Activated CD4-positive, alpha-beta T cell treated with anti-CD3 and anti-CD28 coated beads, Interleukin-2, amount 10 ng/mL, durations not matched to agents 24 days and 14 days (primary cell): ENCODE results near the gene RASGRF1. TPM values are rescaled to one million over a fixed set of nuclear protein-coding genes. Genes with fewer than 3 reads are reported as not detected.

Experiments
- DNase-seq: peaks from one replicate; pipeline ENCODE4 v3.0.0; 2022
- H3K27ac Mint-ChIP-seq: one replicate; pipeline ENCODE4 v1.8.0; 2022; ENCODE audit warnings: mild to moderate bottlenecking, mixed read lengths
- H3K27me3 Mint-ChIP-seq: one replicate; pipeline ENCODE4 v1.8.0; 2022; ENCODE audit warnings: mixed read lengths
- H3K36me3 Mint-ChIP-seq: one replicate; pipeline ENCODE4 v1.8.0; 2022; ENCODE audit warnings: low read depth, mild to moderate bottlenecking, mixed read lengths
- H3K4me1 Mint-ChIP-seq: one replicate; pipeline ENCODE4 v1.8.0; 2021; ENCODE audit warnings: mixed read lengths
- H3K4me3 Mint-ChIP-seq: one replicate; pipeline ENCODE4 v1.8.0; 2022; ENCODE audit warnings: mild to moderate bottlenecking, moderate library complexity, mixed read lengths
- H3K9me3 Mint-ChIP-seq: one replicate; pipeline ENCODE4 v1.8.0; 2021; ENCODE audit warnings: mixed read lengths
- intact Hi-C: fragments of 100-400 bp; cut with micrococcal nuclease; formaldehyde crosslinking; loops from one replicate; pipeline ENCODE4 v1.15.1; 2023
- total RNA-seq: library from RNA; stranded (reverse); gene quantifications from 2 replicates; pipeline ENCODE4 v1.2.3, GENCODE V29; 2022

Gene RASGRF1
- total RNA-seq, 1 donor from 2014 or later: not detected

DNA sequence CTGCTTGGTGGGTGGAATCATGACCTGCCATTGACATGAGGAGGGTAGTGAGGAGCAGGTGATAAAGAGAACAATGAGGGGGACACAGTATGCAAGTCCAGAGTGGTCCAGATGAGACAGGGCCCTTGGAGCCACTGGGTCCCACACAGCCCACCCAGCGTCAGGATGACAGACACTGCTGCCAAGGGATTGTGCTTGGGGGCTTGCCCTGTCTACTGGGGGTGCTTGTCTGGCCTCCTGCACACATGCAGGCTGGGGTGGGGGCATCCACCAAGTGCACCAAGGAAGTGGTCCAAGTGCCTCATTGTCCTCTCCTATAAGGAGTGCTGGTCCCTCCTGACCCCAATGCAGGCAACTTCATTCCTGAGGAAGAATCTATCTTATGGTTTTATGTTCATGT lies 106.5 kb downstream of the RASGRF1 start:
- Mint-ChIP-seq H3K9me3 (no peaks in the 10 kb centered on the region), H3K4me3 (no peak overlapping the region), H3K36me3 (no peaks in the 10 kb centered on the region), H3K27ac (no peak overlapping the region), H3K27me3 (peaks cover 6% of the 10 kb centered on the region), H3K4me1 (peaks cover 9% of the 10 kb centered on the region)
- no peak for DNase-seq
- intact Hi-C loops: no loop called here

DNA sequence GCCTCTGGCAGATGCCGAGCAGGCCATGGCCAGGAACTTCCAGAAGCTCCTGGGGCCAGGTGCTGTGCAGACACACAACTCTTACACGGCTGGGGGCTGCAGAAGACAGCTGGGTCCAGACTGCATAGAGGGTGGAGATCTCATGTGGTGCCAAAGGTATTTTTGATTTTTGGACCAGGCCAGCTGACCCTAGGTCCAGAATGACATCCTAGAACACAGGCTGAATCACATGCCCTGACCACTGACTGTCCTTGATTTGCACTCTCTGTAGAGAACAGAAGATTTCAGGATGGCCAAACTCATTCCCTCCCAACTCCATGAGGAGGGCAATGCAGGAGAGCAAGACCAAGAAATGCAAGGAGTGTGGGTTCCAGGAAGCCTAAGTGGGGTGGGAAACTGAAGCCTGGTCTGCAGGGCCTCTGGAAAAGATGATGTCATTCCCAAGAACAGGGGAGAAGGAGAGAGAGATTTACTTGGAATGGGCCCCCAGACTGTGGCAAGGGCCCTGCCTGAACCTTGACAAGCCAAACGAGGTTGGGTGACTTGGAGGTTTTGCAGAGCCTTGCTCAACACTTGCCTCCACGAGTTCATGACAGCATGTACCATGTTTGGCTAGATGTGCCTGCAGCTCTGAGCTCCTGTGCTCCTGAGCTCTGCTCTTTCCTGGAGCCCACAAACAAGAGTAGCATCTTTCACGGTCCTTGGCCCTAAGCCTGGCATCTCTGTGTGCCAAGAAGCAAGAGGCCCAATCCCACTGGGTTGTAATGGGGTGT lies 107.2 kb downstream of the RASGRF1 start:
- no peak overlapping the region for H3K27ac Mint-ChIP-seq
- no peaks in the 10 kb centered on the region for H3K36me3 Mint-ChIP-seq
- H3K4me3 Mint-ChIP-seq: no peak overlapping the region
- intact Hi-C loops: no loop called here
- H3K9me3 Mint-ChIP-seq: no peaks in the 10 kb centered on the region
- H3K27me3 Mint-ChIP-seq: peaks cover 5% of the 10 kb centered on the region
- no peak for DNase-seq
- peaks cover 6% of the 10 kb centered on the region for H3K4me1 Mint-ChIP-seq

DNA sequence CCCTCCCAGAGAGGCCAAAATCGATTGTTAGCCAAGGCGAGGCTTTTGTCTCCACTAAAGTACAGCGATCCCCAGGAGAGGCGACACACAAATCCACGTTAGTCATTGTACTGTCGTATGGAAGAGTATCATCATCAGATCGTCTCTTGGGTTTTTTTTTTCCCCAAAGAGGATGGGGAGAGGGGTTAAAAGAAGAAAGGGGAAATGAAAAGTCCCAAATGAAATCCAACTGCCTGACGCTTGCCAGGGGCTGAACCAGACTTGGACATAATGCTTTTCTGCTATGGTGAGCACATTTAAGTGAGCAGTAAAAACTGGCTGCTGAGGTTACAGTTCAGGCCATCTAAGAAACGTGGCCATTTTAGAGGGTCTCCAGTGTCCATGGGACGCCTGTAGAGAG lies 107.8 kb downstream of the RASGRF1 start:
- intact Hi-C loops: no loop called here
- Mint-ChIP-seq H3K27me3 (peaks cover 5% of the 10 kb centered on the region), H3K36me3 (no peaks in the 10 kb centered on the region), H3K4me1 (peaks cover 7% of the 10 kb centered on the region), H3K27ac (no peak overlapping the region), H3K9me3 (no peaks in the 10 kb centered on the region), H3K4me3 (no peak overlapping the region)
- DNase-seq: no peak

DNA sequence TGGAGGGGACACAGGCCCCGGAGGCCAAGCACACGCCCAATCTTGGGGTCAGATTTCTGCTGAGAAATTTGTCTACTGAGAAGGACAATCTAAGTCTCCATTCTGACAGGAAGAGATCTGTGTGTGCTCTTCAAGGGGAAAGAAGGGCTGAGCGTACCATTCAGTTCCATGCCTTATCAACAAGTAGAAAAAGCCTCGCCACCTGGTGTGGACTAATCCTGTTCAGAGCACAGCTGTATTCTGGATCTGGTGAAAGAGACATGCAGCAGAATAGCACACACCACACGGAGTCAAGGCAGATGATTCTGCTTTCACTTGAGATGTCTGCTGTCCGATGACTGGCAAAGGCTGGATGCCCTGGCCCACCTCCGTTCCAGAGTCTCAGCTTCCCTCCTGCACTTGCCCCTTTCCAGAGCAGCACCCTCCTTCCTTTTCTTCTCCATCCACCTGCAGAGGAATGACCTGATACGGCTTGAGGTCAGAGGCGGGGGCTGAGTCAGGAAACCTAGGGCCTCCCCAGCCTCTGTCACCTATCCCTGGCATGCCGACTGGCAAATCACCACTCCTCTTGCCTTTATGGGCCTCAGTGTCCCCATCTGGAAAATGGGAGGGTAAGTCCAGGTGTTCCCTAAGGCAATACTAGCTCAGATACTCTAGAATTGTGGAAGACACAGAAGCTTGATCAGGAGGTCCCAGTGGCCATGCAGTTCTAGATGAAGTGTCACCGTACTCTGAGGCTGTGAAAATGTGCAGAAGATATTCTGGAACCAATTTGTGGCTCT lies 108.9 kb downstream of the RASGRF1 start:
- Mint-ChIP-seq H3K27me3 (peaks cover 5% of the 10 kb centered on the region), H3K27ac (no peak overlapping the region), H3K4me1 (peaks cover 13% of the 10 kb centered on the region), H3K9me3 (no peaks in the 10 kb centered on the region), H3K4me3 (no peak overlapping the region), H3K36me3 (no peaks in the 10 kb centered on the region)
- intact Hi-C loops: no loop called here
- no peak for DNase-seq

DNA sequence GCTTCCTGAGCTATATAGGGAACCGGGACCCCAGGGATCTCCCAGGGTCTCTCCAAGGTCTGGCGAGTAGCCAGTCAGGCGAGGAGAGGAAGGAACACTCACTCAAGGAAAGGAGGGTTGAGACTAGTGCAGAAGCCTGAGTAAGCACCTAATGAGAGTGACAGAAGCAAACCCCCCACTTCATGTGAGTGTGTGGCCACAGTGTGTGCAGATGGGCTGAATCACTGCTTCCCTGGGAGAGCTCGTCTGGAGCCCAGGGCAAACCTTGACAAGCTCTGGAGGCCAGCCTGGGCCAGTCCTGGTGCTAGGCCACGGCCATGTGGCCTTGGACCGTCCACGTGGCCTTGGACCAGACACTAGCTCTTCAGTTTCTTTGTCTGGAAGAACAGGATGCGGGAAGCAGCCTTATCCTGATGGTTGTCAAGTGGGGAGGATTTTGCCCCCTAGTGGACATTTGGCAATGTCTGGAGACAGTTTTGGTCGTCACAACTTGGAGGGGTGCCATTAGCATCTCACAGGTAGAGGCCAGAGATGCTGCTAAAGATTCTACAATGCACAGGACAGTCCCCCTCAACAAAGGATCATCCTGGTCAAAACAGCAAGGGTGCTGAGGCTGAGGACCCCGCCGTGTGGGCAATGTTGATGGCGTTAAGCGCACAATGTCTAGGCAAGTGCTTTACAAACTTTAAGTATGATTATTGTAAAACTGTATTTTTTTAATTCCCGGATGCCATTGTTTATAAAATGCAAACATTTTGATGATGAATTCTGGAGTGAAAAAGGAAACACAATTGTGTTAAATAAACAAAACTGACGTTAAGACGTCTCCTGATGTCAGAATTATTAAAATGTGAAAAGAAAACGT lies 110.9 kb downstream of the RASGRF1 start:
- peaks cover 3% of the 10 kb centered on the region for H3K27me3 Mint-ChIP-seq
- intact Hi-C loops: no loop called here
- H3K36me3 Mint-ChIP-seq: no peaks in the 10 kb centered on the region
- no peak overlapping the region for H3K4me3 Mint-ChIP-seq
- DNase-seq: peak; percentile 77
- H3K4me1 Mint-ChIP-seq: peaks cover 13% of the 10 kb centered on the region
- H3K27ac Mint-ChIP-seq: no peak overlapping the region
- no peaks in the 10 kb centered on the region for H3K9me3 Mint-ChIP-seq

DNA sequence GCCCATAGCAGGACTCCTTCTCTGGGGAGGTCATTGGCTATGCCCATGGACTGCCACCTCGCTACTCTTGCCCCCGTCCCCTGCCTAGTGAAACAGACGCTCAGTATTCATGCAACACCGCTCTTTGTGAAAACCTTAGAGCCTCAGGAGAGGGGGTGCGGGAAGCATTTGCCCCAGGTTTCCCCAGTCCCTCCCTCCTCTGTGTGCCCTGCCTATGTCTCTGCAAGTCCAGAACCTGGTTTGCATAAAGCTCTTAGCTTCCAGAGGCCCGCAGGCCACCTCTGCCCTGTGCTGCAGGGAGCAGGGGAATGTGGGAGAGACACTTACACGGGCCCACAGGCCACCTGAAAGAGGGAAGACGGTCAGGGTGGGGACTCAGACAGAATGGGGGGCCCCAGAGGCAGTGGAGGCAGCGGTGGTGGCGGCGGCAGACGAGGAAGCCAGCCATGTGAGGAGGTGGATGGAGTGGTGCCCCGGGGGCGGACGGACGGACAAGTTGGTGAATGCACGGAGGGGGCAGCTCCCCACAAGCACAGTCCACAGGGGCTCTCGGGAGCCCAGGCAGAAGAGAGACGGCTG lies 111.9 kb downstream of the RASGRF1 start:
- DNase-seq: no peak
- intact Hi-C loops: no loop called here
- Mint-ChIP-seq H3K9me3 (no peaks in the 10 kb centered on the region), H3K4me1 (peaks cover 13% of the 10 kb centered on the region), H3K27ac (no peak overlapping the region), H3K36me3 (no peaks in the 10 kb centered on the region), H3K27me3 (peaks cover 3% of the 10 kb centered on the region), H3K4me3 (no peak overlapping the region)

DNA sequence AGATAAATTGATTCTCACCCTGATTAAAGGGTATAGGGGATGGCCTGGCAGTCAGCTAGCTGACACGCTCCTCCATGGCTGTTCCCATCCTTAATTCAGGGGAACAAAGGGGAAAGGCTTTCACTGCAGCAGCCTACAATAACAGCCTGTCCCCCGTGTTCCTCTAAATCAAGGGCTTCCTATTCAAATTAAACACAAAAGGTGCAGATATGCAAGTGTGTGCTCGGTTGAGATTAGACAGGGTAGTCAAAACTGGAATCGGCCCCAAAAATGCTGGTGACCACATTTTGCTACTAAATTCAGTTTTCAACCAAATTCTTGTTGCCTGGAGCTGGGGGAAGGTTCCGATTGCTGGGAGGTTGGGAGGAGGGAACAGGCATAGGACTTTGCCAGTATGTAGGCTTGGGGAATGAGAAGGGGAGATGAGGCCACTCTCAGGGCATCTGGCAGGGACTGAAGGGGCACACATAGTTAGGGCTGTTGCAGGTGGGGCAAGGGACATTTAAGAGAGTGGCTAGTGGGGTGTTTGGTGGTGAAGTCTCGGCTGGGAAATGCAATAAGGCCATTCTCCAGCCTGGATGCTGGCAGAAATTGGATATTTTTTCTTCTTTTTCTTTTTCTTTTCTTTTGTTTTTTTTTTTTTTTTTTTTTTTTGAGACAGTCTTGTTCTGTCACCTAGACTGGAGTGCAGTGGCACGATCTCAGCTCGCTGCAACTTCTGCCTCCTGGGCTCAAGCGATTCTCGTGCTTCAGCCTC lies 112.8 kb downstream of the RASGRF1 start:
- intact Hi-C loops: loop anchor here (2.0 kb wide), 1 partner anchor 67 kb away; no protein-coding TSS in a partner anchor
- no peaks in the 10 kb centered on the region for H3K9me3 Mint-ChIP-seq
- peaks cover 2% of the 10 kb centered on the region for H3K27me3 Mint-ChIP-seq
- no peak overlapping the region for H3K4me3 Mint-ChIP-seq
- peaks cover 13% of the 10 kb centered on the region for H3K4me1 Mint-ChIP-seq
- no peak for DNase-seq
- H3K36me3 Mint-ChIP-seq: no peaks in the 10 kb centered on the region
- H3K27ac Mint-ChIP-seq: peak overlapping the region; percentile 73

DNA sequence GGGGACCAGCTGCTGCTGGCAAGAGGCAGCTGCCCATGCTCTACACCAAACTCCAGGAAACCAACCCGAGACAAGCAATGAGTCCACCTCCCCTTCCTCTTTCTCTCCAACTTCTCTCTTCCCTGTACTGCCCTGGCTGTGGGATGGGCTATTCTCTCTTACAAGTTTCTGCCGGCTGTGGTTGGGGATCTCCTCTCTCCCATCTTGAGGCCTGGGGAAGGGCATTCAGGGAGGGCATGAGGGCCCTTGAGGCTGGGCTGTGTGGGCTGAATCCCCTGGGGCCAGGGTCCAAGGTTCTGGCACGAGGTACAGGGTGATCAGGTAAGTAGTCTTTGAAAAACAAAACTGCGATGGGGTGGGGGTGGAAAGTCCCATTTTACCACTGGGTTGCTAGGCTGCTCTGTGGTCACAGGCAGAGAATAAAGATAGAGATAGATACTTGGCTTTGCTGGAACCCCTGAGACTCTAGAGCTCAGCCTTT lies 113.4 kb downstream of the RASGRF1 start:
- no peak for DNase-seq
- intact Hi-C loops: loop anchor here (2.0 kb wide), 1 partner anchor 66 kb away; no protein-coding TSS in a partner anchor
- Mint-ChIP-seq H3K27ac (peak overlapping the region; percentile 73), H3K9me3 (no peaks in the 10 kb centered on the region), H3K27me3 (peaks cover 2% of the 10 kb centered on the region), H3K4me1 (peaks cover 13% of the 10 kb centered on the region), H3K4me3 (no peak overlapping the region), H3K36me3 (no peaks in the 10 kb centered on the region)

DNA sequence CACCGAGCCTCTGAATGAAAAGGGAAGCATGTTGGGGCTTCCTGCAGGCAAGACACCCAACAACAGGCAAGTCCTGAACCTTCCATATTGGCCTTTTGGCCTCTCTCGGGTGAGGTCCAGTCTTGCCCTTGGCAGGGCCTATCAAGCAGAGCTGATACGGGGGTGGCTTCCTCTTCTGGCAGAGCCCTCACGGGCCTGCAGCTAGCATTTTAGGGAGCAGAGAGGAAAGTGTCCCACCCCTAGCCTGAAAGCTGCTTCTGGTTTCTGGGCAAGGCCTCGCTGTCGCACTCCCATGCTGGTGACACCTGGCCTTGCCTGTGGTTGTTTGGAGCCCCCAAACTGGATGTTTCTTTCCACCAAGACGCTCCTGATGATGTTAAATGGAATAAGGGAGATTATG lies 113.9 kb downstream of the RASGRF1 start:
- intact Hi-C loops: loop anchor here (2.0 kb wide), 1 partner anchor 66 kb away; no protein-coding TSS in a partner anchor
- DNase-seq: no peak
- H3K9me3 Mint-ChIP-seq: no peaks in the 10 kb centered on the region
- no peak overlapping the region for H3K27ac Mint-ChIP-seq
- no peaks in the 10 kb centered on the region for H3K36me3 Mint-ChIP-seq
- peaks cover 2% of the 10 kb centered on the region for H3K27me3 Mint-ChIP-seq
- H3K4me3 Mint-ChIP-seq: no peak overlapping the region
- H3K4me1 Mint-ChIP-seq: peaks cover 13% of the 10 kb centered on the region

DNA sequence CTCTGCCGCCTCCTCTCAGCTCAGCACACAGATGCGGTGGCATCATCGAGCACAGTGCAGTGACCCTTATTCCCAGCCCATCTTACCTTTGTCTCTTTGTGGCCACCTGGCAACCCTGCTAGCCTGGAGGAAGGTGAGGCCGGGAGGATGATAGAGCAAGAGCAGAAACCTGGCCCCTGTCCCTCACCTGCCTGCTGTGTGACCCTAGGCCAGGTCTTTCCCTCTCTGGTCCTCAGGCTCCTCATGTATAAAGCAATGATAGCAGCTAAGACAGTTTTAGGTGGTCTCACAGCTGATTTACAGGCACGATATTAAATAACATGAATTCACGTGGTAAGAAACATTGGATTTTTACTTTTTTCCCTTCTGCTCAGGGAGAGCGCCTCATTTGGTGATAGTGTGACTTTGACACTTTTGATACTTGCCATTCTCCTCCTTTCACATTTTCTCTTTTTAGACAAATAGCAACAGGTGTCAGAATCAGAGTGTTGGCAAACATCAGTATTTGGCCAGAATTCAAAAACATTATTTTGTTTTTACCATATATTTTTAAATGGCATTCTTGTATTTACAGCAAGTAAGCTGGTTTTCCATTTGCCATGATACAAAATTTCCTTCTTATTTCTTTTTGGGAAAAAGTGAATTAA lies 116.2 kb downstream of the RASGRF1 start:
- no peak overlapping the region for H3K27ac Mint-ChIP-seq
- peaks cover 2% of the 10 kb centered on the region for H3K27me3 Mint-ChIP-seq
- intact Hi-C loops: no loop called here
- DNase-seq: no peak
- H3K9me3 Mint-ChIP-seq: no peaks in the 10 kb centered on the region
- no peaks in the 10 kb centered on the region for H3K36me3 Mint-ChIP-seq
- no peak overlapping the region for H3K4me3 Mint-ChIP-seq
- H3K4me1 Mint-ChIP-seq: peaks cover 11% of the 10 kb centered on the region

DNA sequence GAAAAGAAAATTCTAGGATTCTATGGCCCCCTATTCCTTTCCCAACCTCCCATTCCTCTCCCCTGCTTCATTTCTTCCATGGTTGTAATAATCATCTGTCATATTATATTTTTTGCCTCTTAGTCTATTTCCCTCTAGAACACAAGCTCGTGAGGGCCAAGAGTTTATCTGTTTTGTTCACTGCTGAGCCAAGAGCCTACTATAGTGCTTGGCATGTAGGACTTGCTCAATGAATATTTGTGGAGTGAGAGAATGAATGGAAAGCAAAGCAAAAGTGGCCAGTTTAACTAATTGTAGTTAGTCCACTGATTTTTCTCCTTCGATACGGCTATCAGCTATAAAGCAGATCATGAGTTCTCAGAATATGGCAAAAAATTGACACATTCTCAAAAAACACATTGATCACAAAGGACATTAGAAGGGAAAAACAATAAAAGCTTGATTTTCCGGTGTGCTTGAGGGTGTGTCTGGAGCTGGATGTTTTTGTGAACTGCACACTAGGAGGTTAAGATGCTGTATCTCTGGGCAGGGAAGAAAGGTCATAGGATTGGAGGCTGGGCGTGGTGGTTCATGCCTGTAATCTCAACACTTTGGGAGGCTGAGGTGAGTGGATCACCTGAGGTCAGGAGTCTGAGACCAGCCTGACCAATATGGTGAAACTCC lies 120.8 kb downstream of the RASGRF1 start:
- Mint-ChIP-seq H3K27me3 (peaks cover 8% of the 10 kb centered on the region), H3K4me1 (no peaks in the 10 kb centered on the region), H3K4me3 (no peak overlapping the region), H3K27ac (no peak overlapping the region), H3K9me3 (no peaks in the 10 kb centered on the region), H3K36me3 (no peaks in the 10 kb centered on the region)
- intact Hi-C loops: no loop called here
- DNase-seq: no peak
